Astrocyte (in vitro differentiated cells and primary cell): ENCODE results near the gene GRM5.

ENCODE experiments used
- EZH2 ChIP-seq: IDR thresholded peaks from 2 replicates; pipeline ENCODE4 v1.6.1; 2012; ENCODE audit warnings: mild to moderate bottlenecking, low read length, inconsistent platforms; ENCODE audit not compliant: insufficient read depth
- TF ChIP-seq, protein P1 (sequence below): IDR thresholded peaks from 2 replicates; pipeline ENCODE4 v1.5.1; 2011; ENCODE audit warnings: low read depth, mild to moderate bottlenecking, inconsistent platforms, low read length, moderate library complexity; ENCODE audit not compliant: insufficient read depth

- TF ChIP-seq, protein P1, sequence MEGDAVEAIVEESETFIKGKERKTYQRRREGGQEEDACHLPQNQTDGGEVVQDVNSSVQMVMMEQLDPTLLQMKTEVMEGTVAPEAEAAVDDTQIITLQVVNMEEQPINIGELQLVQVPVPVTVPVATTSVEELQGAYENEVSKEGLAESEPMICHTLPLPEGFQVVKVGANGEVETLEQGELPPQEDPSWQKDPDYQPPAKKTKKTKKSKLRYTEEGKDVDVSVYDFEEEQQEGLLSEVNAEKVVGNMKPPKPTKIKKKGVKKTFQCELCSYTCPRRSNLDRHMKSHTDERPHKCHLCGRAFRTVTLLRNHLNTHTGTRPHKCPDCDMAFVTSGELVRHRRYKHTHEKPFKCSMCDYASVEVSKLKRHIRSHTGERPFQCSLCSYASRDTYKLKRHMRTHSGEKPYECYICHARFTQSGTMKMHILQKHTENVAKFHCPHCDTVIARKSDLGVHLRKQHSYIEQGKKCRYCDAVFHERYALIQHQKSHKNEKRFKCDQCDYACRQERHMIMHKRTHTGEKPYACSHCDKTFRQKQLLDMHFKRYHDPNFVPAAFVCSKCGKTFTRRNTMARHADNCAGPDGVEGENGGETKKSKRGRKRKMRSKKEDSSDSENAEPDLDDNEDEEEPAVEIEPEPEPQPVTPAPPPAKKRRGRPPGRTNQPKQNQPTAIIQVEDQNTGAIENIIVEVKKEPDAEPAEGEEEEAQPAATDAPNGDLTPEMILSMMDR = no peak
- TF ChIP-seq EZH2 = no peak
These were observed 252.4 kb downstream of the GRM5 start for GRCh38 chr11:88813233-88813915.
